ENCODE data around the gene MBOAT2.
"Not testable (repeated sequence)": the region's sequence is repeated elsewhere in the genome, so short reads cannot be mapped to it uniquely, and the experiment has no call there.

MBOAT2 gene

GRCh38 chr2:8987410-8987809 is 16.1 kb downstream of the MBOAT2 start:
- DNase-seq = no peak

DNA sequence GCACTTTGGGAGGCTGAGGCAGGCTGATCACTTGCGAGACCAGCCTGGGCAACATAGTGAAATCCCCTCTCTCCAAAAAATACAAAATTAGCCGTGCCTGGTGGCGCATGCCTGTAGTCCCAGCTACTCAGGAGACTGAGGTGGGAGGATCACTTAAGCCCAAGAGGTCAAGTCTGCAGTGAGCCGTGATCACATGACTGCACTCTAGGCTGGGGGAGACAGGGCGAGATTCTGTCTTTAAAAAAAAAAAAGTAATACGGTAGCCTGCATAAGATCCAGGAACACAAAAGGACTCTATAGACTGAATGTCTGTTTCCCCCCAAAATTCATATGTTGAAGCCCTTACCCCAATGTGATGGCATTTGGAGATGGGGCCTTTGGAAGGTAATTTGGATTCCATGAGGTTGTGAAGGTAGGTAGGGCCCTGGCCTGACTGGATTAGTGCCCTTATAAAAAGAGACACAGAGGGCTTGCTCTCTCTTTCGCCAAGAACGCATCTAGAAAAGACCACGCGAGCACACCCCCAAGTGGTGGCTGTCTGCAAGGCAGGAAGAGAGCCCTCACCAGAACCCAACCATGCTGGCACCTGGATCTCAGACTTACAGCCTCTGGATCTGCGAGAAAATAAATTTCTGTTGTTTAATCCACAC is 17.0 kb downstream of the MBOAT2 start:
- DNase-seq = no peak

GRCh38 chr2:8985561-8986326 is 17.7 kb downstream of the MBOAT2 start:
- no peak for DNase-seq

GRCh38 chr2:8984855-8985254 is 18.6 kb downstream of the MBOAT2 start:
- DNase-seq = no peak

DNA sequence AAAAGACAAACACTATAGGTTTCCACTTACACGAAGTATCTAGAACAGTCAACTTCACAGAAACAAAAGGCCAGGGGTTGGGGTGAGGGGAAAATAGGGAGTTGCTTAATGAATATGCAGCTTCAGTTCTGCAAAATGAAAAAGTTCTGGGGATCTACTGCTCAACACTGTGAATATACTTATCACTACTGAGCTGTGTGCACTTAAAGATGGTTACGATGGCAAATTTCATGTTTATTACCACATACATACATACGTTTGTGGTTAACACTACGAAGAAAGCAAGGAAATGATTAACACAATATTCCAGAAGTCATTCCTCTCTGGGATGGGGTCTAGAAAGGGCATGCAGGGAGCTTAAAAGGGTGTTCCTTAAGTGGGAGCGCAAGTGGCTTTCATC is 19.3 kb downstream of the MBOAT2 start:
- no peak for DNase-seq

DNA sequence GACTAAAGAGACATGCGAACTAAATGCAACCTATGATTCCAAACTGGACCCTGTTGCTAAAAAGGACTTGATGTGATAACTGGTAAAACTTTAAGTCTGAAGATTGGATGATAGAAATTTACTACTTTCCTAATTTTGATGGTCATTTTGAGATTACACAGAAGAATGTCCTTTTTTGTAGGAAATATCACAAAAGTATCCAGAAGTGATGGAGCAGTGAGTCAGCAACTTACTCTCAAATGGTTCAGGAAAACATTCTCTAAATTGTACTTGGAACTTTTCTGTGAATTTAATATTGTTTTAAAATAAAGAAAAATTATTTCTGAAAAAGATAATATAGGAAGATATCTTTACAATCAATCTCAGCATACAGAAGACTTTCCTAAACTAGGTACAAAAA is 19.9 kb downstream of the MBOAT2 start:
- no peak for DNase-seq

DNA sequence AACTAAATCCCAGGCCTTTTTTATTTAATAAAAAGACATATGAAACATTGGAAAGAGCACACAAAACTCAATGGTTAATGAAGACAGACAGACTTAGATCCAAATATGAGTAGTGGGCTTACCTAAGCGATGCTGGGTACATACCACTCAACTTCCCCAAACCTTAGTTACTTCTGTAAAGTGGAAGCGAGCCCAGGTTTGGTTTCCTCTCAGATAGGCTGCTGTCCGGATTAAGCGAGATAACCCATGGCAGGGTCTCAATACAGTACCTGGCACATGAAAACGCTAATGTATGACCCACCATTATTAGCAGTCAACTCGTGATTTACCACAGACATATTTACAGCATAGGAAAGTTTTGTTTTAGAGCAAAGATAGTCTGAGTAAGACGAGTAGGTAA is 21.6 kb downstream of the MBOAT2 start:
- DNase-seq = no peak

- no peak for DNase-seq
Observed at GRCh38 chr2:8980096-8980495, 23.4 kb downstream of the MBOAT2 start.

DNA sequence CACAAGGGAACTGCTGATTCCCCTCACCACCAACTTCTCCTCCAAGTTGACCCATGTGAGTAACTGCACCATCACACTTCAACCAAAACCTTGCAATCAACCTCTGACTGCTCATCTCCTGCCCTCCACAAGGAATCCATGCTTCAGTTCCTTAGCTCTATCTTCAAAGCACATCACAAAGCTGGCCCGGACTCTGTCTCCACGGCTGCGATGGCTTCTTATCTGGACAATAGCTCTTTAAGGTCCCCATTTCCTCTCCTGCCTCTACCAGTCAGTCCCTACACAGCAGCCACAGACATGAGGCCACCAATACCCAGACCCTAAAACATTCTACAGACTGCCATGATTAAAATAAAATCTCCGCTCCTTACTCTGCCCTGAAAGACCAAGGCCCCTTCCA is 25.7 kb downstream of the MBOAT2 start:
- DNase-seq = no peak

GRCh38 chr2:8976442-8977259 is 26.8 kb downstream of the MBOAT2 start:
- no peak for DNase-seq

- DNase-seq = no peak
Observed at GRCh38 chr2:8974016-8974415, 29.5 kb downstream of the MBOAT2 start.

DNA sequence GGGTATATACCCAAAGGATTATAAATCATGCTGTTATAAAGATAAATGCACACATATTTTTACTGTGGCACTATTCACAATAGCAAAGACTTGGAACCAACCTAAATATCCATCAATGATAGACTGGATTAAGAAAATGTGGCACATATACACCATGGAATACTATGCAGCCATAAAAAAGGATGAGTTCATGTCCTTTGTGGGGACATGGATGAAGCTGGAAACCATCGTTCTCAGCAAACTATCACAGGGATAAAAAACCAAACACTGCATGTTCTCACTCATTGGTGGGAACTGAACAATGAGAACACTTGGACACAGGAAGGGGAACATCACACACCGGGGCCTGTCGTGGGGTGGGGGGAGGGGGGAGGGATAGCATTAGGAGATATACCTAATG is 30.5 kb downstream of the MBOAT2 start:
- DNase-seq = not testable (repeated sequence)

DNA sequence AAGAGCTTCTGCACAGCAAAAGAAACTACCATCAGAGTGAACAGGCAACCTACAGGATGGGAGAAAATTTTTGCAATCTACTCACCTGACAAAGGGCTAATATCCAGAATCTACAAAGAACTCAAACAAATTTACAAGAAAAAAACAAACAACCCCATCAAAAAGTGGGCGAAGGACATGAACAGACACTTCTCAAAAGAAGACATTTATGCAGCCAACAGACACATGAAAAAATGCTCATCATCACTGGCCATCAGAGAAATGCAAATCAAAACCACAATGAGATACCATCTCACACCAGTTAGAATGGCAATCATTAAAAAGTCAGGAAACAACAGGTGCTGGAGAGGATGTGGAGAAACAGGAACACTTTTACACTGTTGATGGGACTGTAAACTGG is 30.9 kb downstream of the MBOAT2 start:
- not testable (repeated sequence) for DNase-seq

GRCh38 chr2:8969348-8969747 is 34.1 kb downstream of the MBOAT2 start:
- DNase-seq = not testable (repeated sequence)

GRCh38 chr2:8966123-8966908 is 37.2 kb downstream of the MBOAT2 start:
- no peak for DNase-seq

DNA sequence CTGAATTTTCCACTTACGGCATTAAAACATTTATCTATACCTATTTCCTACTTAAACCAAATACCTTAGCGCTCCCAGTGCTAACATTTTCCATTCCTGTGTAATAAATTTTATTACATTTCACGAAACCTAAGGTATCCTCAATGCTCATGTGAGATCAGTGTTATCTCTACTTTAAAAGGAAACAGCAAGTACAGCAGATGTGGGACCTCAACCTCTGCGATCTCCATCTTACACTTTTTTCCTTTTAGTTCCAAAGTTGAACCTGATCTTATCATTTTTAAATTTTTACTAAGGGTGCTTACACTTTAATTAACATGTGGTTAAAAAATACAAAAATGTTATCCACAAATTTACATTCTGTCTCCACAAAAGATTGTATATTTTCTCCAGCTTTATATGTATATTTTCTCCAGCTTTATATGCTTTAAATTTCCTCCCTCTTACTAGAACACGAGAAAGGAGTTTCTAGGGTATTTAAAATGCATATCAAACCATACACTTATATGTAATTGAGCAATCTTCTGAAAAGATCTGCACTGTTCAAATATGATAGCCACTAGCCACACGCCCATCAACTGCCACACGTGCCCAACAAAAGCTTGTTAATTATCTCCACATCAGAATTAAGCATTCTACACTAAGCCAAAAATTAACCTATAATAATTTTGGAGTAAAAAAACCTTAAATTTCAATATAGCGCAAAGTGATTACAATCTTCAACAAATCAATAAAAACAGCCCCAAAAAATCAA is 38.1 kb downstream of the MBOAT2 start:
- DNase-seq = no peak

GRCh38 chr2:8962890-8963289 is 40.6 kb downstream of the MBOAT2 start:
- no peak for DNase-seq

DNA sequence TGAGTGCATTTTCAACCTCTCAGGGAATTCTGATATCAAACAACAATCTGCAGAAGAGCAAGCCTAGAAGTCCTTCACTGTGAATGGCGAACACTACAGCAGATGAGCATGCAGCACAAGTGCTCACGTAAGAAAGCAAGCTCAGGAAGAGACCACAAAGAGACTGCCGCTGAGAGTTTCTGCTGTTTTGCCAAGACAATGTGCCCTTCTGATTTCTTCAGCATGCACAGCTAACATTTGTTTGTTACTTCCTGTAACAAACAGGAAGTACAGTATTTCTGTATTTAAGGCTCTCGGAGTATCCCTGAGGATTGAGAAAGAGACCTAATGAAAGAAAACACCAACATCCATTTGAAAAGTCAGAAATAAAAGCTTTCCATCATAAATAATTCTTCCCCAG is 45.9 kb downstream of the MBOAT2 start:
- no peak for DNase-seq

DNA sequence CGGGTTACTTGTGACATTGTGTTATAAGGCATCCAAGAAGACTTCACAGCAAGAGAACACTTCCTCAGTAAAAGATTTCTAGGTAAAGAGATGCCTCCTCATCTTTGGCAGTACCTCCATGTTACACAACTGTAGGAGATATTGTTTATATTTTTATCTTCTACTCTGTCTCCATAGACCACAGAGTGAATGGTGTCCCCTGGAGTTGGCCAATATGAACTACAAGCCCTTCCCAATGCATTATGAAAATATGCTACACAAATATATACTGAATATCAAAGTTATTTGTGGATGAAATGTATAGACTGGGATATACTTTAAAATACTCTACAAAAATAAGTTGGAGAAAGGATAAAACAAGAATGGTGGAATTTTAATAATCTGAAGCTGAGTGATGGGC is 46.7 kb downstream of the MBOAT2 start:
- DNase-seq = no peak

DNA sequence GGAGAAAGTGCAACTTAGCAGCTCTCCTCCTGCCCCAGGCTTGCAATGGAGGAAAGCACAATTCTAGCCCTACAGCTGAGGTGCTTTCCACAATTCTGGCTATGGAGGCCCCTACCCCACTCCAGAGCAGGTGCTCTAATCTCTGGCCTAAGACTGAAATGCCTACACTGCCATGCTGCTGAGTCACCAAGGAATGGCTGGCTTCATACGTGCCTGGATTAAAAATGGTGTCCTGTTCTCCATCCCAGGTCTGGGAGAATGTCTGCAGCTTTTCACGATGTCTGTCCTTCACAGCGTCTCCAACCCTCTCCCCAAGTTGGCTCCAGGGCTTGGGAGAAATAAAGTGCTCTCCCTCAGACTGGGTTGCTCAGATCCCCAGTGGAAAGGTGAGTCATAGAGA is 48.5 kb downstream of the MBOAT2 start:
- no peak for DNase-seq

DNA sequence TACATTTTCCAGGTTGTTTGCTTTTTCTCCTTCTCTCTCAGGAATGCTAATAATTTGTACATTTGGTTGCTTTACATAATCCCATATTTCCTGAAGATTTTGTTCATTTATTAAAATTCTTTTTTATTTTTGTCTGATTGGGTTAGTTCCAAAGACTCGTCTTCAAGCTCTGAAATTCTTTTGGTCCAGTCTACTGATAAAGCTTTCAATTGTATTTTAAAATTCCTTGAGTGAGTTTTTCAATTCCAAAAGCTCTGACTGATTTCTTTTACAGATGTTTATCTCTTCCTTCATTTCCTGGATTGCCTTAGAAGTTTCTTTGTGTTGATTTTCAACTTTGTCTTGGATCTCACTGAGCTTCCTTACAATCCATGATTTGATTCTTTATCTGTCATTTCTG is 50.0 kb downstream of the MBOAT2 start:
- DNase-seq = no peak

- DNase-seq = no peak
Observed at GRCh38 chr2:8939486-8940114, 63.9 kb downstream of the MBOAT2 start.

Data from NCI-H1105 (cell line).